K562 (cell line): ENCODE measurements around the gene IGIP. TPM values are rescaled to one million over a fixed set of nuclear protein-coding genes. Genes with fewer than 3 reads are reported as not detected.

Experiments used
- BRCA1 ChIP-seq, 2 experiments: fragments of 450-650 bp in 1 of 2; sonication (generic) in 1 of 2; formaldehyde crosslinking in 1 of 2; IDR thresholded peaks; 2 replicates each; pipeline versions ENCODE4 v1.5.0 to v1.6.1; 2017 to 2020; ENCODE audit warnings: mild to moderate bottlenecking in 1 of 2, missing genetic modification reagents in 1 of 2
- CEBPB ChIP-seq: fragments of 450-650 bp; IDR thresholded peaks from 2 replicates; pipeline ENCODE4 v1.6.1; 2016; ENCODE audit warnings: missing genetic modification characterization, missing compliant biosample characterization
- CEBPG ChIP-seq, 3 experiments: fragments of 200-800 bp in 1 of 3; sonication (Bioruptor generic) in 1 of 3; sonication (generic) in 1 of 3; formaldehyde crosslinking in 1 of 3; IDR thresholded peaks in 2 of 3; conservative IDR thresholded peaks in 1 of 3; 2 replicates each; pipeline versions ENCODE4 v1.6.1 to v1.8.0; 2016 to 2022; ENCODE audit warnings: missing compliant biosample characterization in 2 of 3, missing genetic modification characterization in 2 of 3, mild to moderate bottlenecking in 1 of 3, missing genetic modification reagents in 1 of 3
- DMBX1 ChIP-seq: fragments of 250-450 bp; sonication (Bioruptor Pico); IDR thresholded peaks from 2 replicates; pipeline ENCODE4 v1.8.0; 2022; ENCODE audit warnings: inconsistent platforms, mild to moderate bottlenecking, moderate library complexity, borderline replicate concordance
- KDM4B ChIP-seq, 2 experiments: fragments of 450-650 bp in 1 of 2; sonication (generic) in 1 of 2; IDR thresholded peaks; 2 replicates each; pipeline ENCODE4 v1.6.1; 2016 to 2017; ENCODE audit warnings: borderline replicate concordance in 2 of 2, antibody characterized with exemption in 1 of 2, low read depth in 1 of 2, mild to moderate bottlenecking in 1 of 2
- KLF6 ChIP-seq: fragments of 250-450 bp; sonication (Bioruptor Pico); IDR thresholded peaks from 2 replicates; pipeline ENCODE4 v1.4.0; 2020; ENCODE audit warnings: mild to moderate bottlenecking, moderate library complexity, borderline replicate concordance
- NR2F6 ChIP-seq: fragments of 450-650 bp; formaldehyde crosslinking; IDR thresholded peaks from 2 replicates; pipeline ENCODE4 v1.4.0; 2020; ENCODE audit warnings: mild to moderate bottlenecking
- SMARCC2 ChIP-seq: fragments of 450-650 bp; IDR thresholded peaks from 2 replicates; pipeline ENCODE4 v1.6.1; 2017; ENCODE audit warnings: antibody characterized with exemption, moderate library complexity, mild to moderate bottlenecking, low read depth
- TEAD1 ChIP-seq, 2 experiments: fragments of 450-650 bp in 1 of 2; sonication (generic) in 1 of 2; formaldehyde crosslinking; IDR thresholded peaks; 2 replicates each; pipeline versions ENCODE4 v1.4.0 to v1.8.0; 2020 to 2022; ENCODE audit warnings: mild to moderate bottlenecking in 2 of 2, missing genetic modification reagents in 1 of 2
- TOE1 ChIP-seq, 2 experiments: fragments of 450-650 bp in 1 of 2; sonication (generic) in 1 of 2; formaldehyde crosslinking in 1 of 2; IDR thresholded peaks; 2 replicates each; pipeline versions ENCODE4 v1.7.1 to v1.8.0; 2016 to 2022; ENCODE audit warnings: borderline replicate concordance in 2 of 2, mild to moderate bottlenecking in 2 of 2, antibody characterized with exemption in 1 of 2, inconsistent platforms in 1 of 2, low read depth in 1 of 2, missing genetic modification reagents in 1 of 2, moderate library complexity in 1 of 2
- ZBTB17 ChIP-seq: fragments of 450-650 bp; formaldehyde crosslinking; IDR thresholded peaks from 2 replicates; pipeline ENCODE4 v1.4.0; 2020; ENCODE audit warnings: mild to moderate bottlenecking
- ZNF140 ChIP-seq: fragments of 250-450 bp; sonication (Bioruptor Pico); IDR thresholded peaks from 2 replicates; pipeline ENCODE4 v1.8.0; 2021; ENCODE audit warnings: moderate library complexity, mild to moderate bottlenecking, inconsistent platforms
- ZNF24 ChIP-seq: fragments of 450-650 bp; IDR thresholded peaks from 2 replicates; pipeline ENCODE4 v1.6.1; 2016
- ZNF3 ChIP-seq: fragments of 250-450 bp; sonication (Bioruptor Pico); IDR thresholded peaks from 2 replicates; pipeline ENCODE4 v1.5.0; 2021; ENCODE audit warnings: mild to moderate bottlenecking, moderate library complexity
- ZNF57 ChIP-seq: fragments of 450-650 bp; formaldehyde crosslinking; IDR thresholded peaks from 2 replicates; pipeline ENCODE4 v1.4.0; 2020; ENCODE audit warnings: mild to moderate bottlenecking, moderate library complexity
- polyA plus RNA-seq, 8 experiments: library from polyadenylated mRNA; depleted of rRNA in 4 of 8; stranded (reverse) in 5 of 8; unstranded in 3 of 8; fragments of >200 nt; fragmentation: Nextera tagmentation in 2 of 8; fragmentation: Illumina TruSeq in 1 of 8; extraction: Ambion mirVana in 2 of 8; extraction: Trizol in 1 of 8; gene quantifications; 2 replicates each; pipeline versions ENCODE4 v1.2.1 to v1.2.3, GENCODE V29; 2011 to 2014; ENCODE audit warnings: inconsistent platforms in 1 of 8, missing spikeins in 1 of 8
- total RNA-seq, 7 experiments: library from RNA; depleted of rRNA in 6 of 7; stranded (reverse); fragments of >200 nt in 6 of 7; fragmentation: Illumina TruSeq in 2 of 7; extraction: Trizol in 2 of 7; gene quantifications; 2 replicates each; pipeline versions ENCODE4 v1.2.1 to v1.2.3, GENCODE V29; 2011 to 2021; ENCODE audit warnings: low replicate concordance in 1 of 7
- TF ChIP-seq, protein P1 (sequence below), 2 experiments: fragments of 450-650 bp in 1 of 2; IDR thresholded peaks; 2 replicates each; pipeline ENCODE4 v1.6.1; 2011 to 2017; ENCODE audit warnings: low read depth in 2 of 2, antibody characterized with exemption in 1 of 2, borderline replicate concordance in 1 of 2, low read length in 1 of 2, mild to moderate bottlenecking in 1 of 2, mixed read lengths in 1 of 2; ENCODE audit not compliant: control insufficient read depth in 1 of 2
- TF ChIP-seq, protein P2 (sequence below): conservative IDR thresholded peaks from 2 replicates; pipeline ENCODE4 v1.6.1; 2011; ENCODE audit warnings: low read depth, mild to moderate bottlenecking, low read length; ENCODE audit not compliant: control insufficient read depth
- TF ChIP-seq, protein P3 (sequence below), 3 experiments: IDR thresholded peaks in 2 of 3; conservative IDR thresholded peaks in 1 of 3; 2 replicates each; pipeline ENCODE4 v1.5.1; 2011 to 2012; ENCODE audit warnings: low read length in 3 of 3, mild to moderate bottlenecking in 3 of 3, control low read depth in 2 of 3, improper control_type of control experiment in 1 of 3, inconsistent platforms in 1 of 3, low read depth in 1 of 3, mixed read lengths in 1 of 3, moderate library complexity in 1 of 3; ENCODE audit not compliant: insufficient read depth in 2 of 3
- TF ChIP-seq, protein P4 (sequence below): fragments of 450-650 bp; IDR thresholded peaks from 2 replicates; pipeline ENCODE4 v1.6.1; 2016; ENCODE audit warnings: antibody characterized with exemption

IGIP gene
- total and polyA plus RNA-seq, 9 of the 15 experiments (the other 6 are each of a cell fraction or from before 2014, with no cell fraction given) = 0.52 to 1.6 (median 1.2) TPM

DNA sequence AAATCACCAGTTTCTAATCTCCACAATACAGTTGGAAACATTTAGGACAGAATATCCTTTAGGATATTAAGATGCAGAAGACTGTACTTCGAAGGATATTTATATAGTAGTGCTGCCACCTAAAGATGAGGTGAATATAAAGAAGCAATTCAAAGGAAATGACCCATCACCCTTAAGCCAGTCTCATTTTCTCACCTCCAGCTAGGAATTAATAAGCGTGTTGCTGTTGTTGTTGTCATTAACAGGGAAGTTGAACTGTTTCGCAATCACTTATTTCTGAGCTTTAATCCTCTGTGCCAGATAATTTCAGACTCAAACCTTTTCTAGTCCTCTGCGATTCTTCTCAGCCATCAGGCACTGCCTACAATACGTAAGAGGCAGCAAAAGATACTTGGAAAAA is 19.6 kb upstream of the IGIP start (continued):
- TF ChIP-seq, protein P1, sequence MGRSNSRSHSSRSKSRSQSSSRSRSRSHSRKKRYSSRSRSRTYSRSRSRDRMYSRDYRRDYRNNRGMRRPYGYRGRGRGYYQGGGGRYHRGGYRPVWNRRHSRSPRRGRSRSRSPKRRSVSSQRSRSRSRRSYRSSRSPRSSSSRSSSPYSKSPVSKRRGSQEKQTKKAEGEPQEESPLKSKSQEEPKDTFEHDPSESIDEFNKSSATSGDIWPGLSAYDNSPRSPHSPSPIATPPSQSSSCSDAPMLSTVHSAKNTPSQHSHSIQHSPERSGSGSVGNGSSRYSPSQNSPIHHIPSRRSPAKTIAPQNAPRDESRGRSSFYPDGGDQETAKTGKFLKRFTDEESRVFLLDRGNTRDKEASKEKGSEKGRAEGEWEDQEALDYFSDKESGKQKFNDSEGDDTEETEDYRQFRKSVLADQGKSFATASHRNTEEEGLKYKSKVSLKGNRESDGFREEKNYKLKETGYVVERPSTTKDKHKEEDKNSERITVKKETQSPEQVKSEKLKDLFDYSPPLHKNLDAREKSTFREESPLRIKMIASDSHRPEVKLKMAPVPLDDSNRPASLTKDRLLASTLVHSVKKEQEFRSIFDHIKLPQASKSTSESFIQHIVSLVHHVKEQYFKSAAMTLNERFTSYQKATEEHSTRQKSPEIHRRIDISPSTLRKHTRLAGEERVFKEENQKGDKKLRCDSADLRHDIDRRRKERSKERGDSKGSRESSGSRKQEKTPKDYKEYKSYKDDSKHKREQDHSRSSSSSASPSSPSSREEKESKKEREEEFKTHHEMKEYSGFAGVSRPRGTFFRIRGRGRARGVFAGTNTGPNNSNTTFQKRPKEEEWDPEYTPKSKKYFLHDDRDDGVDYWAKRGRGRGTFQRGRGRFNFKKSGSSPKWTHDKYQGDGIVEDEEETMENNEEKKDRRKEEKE (IDR thresholded peaks at IDR 0.05; ENCODE audit: borderline replicate concordance in 1 of 2, control insufficient read depth in 1 of 2, low read depth in 2 of 2, low read length in 1 of 2) = no peak
- TF ChIP-seq NR2F6 (CRISPR knock-in tag) (no peak), DMBX1 (CRISPR knock-in tag) (no peak), KLF6 (CRISPR knock-in tag) (no peak), ZNF24 (no peak), ZNF140 (CRISPR knock-in tag) (no peak), ZNF57 (no peak), ZNF3 (no peak), BRCA1 (IDR thresholded peaks at IDR 0.05) (no peak), BRCA1 (CRISPR knock-in tag; IDR thresholded peaks at IDR 0.05) (no peak), KDM4B (IDR thresholded peaks at IDR 0.05; ENCODE audit: borderline replicate concordance in 2 of 2, low read depth in 1 of 2) (no peak), TEAD1 (CRISPR knock-in tag; IDR thresholded peaks at IDR 0.05) (no peak), SMARCC2 (no peak), CEBPB (peak; percentile 99), TOE1 (IDR thresholded peaks at IDR 0.05; ENCODE audit: borderline replicate concordance) (no peak), TOE1 (CRISPR knock-in tag; IDR thresholded peaks at IDR 0.05; ENCODE audit: borderline replicate concordance, low read depth) (no peak), ZBTB17 (CRISPR knock-in tag) (no peak), CEBPG (CRISPR knock-in tag; IDR thresholded peaks at IDR 0.05) (peak; percentile 77), CEBPG (tag; conservative IDR thresholded peaks at IDR 0.05 in 1 of 2, IDR thresholded peaks at IDR 0.05 in 1 of 2) (peak; percentile 95 to 98)
- TF ChIP-seq, protein P2, sequence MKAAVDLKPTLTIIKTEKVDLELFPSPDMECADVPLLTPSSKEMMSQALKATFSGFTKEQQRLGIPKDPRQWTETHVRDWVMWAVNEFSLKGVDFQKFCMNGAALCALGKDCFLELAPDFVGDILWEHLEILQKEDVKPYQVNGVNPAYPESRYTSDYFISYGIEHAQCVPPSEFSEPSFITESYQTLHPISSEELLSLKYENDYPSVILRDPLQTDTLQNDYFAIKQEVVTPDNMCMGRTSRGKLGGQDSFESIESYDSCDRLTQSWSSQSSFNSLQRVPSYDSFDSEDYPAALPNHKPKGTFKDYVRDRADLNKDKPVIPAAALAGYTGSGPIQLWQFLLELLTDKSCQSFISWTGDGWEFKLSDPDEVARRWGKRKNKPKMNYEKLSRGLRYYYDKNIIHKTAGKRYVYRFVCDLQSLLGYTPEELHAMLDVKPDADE = no peak
- TF ChIP-seq, protein P3, sequence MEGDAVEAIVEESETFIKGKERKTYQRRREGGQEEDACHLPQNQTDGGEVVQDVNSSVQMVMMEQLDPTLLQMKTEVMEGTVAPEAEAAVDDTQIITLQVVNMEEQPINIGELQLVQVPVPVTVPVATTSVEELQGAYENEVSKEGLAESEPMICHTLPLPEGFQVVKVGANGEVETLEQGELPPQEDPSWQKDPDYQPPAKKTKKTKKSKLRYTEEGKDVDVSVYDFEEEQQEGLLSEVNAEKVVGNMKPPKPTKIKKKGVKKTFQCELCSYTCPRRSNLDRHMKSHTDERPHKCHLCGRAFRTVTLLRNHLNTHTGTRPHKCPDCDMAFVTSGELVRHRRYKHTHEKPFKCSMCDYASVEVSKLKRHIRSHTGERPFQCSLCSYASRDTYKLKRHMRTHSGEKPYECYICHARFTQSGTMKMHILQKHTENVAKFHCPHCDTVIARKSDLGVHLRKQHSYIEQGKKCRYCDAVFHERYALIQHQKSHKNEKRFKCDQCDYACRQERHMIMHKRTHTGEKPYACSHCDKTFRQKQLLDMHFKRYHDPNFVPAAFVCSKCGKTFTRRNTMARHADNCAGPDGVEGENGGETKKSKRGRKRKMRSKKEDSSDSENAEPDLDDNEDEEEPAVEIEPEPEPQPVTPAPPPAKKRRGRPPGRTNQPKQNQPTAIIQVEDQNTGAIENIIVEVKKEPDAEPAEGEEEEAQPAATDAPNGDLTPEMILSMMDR (IDR thresholded peaks at IDR 0.05 in 2 of 3, conservative IDR thresholded peaks at IDR 0.05 in 1 of 3; ENCODE audit: insufficient read depth in 2 of 3, low read depth in 1 of 3, low read length in 3 of 3) = peak in 1 of 3 experiments; percentile 32; a peak in 2 of 6 replicates
- TF ChIP-seq, protein P4, sequence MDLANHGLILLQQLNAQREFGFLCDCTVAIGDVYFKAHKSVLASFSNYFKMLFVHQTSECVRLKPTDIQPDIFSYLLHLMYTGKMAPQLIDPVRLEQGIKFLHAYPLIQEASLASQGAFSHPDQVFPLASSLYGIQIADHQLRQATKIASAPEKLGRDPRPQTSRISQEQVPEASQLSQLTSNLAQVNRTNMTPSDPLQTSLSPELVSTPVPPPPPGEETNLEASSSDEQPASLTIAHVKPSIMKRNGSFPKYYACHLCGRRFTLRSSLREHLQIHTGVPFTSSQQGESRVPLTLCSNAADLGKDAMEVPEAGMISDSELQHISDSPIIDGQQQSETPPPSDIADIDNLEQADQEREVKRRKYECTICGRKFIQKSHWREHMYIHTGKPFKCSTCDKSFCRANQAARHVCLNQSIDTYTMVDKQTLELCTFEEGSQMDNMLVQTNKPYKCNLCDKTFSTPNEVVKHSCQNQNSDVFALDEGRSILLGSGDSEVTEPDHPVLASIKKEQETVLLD = no peak
